Psoas muscle (tissue), 8 donors: ENCODE measurements around the gene SMURF1. TPM values are rescaled to one million over a fixed set of nuclear protein-coding genes. Genes with fewer than 3 reads are reported as not detected.

Experiments
- ATAC-seq, 4 donors: fragments of 200-7000 bp; cut with Tn5 transposase; one replicate each; pipeline ENCODE4 v1.9.1; 2020; ENCODE audit warnings: moderate library complexity in 3 of 4, mild to moderate bottlenecking in 2 of 4
- DNase-seq, 2 donors: peaks; one replicate each; pipeline ENCODE4 v3.0.0-alpha.2; 2020
- H3K27ac ChIP-seq: fragments of 200-600 bp; one replicate; pipeline ENCODE4 v1.8.0; 2022
- H3K27me3 ChIP-seq, 3 donors: fragments of 200-600 bp in 1 of 3; one replicate each; pipeline versions ENCODE4 v1.6.1 to v1.8.0; 2013 to 2022; ENCODE audit warnings: low read length in 2 of 3, mild to moderate bottlenecking in 2 of 3, moderate library complexity in 1 of 3; ENCODE audit not compliant: insufficient read depth in 3 of 3
- H3K36me3 ChIP-seq, 2 donors: fragments of 200-600 bp in 1 of 2; one replicate each; pipeline versions ENCODE4 v1.6.1 to v1.8.0; 2013 to 2022; ENCODE audit warnings: low read depth in 1 of 2, mild to moderate bottlenecking in 1 of 2, moderate library complexity in 1 of 2; ENCODE audit not compliant: insufficient read depth in 1 of 2
- H3K4me1 ChIP-seq: fragments of 200-600 bp; one replicate; pipeline ENCODE4 v1.8.0; 2022
- H3K4me3 ChIP-seq: fragments of 200-600 bp; one replicate; pipeline ENCODE4 v1.8.0; 2022; ENCODE audit warnings: mild to moderate bottlenecking
- H3K9me3 ChIP-seq: fragments of 200-600 bp; one replicate; pipeline ENCODE4 v1.8.0; 2022
- CTCF ChIP-seq: fragments of 200-600 bp; IDR thresholded peaks from one replicate; pipeline ENCODE4 v1.8.0; 2022; ENCODE audit warnings: antibody characterized with exemption
- WGBS, 3 donors: extraction: QIAGEN DNeasy Blood & Tissue Kit; methylation state at CpG; one replicate each; pipeline versions ENCODE4 v1.1.6 to v1.1.7; 2013; 5-methylcytosine and 5-hydroxymethylcytosine counted together
- intact Hi-C, 2 donors: fragments of 100-400 bp; cut with DNase I; formaldehyde crosslinking; loops; one replicate each; pipeline versions ENCODE4 v1.11.0 to v1.14.2; 2022
- polyA plus RNA-seq, 3 donors: library from polyadenylated mRNA; stranded (reverse); fragments of 200-250 nt; gene quantifications; one replicate each; pipeline ENCODE4 v1.2.3, GENCODE V29; 2013
- total RNA-seq, 4 donors: library from RNA; stranded (reverse); fragmentation: NEBNext Ultra II Directional in 2 of 4; extraction: Animal tissue kit (Norgen Biotek cat#: 25700) in 2 of 4; gene quantifications; one replicate each; pipeline versions ENCODE4 v1.2.1 to v1.2.4, GENCODE V29; 2021 to 2023
- donor health status: healthy with polysubstance abuse.
- donor health status: DM: no; HTN: no; CAD: no; lungs with moderate emphysema.
- donor health status: Bipolar disorder and iron deficiency.
- donor health status: healthy.
- donor health status: DM: yes; HTN: yes; CAD: no.
- donor health status: DM: no; HTN: no; CAD: no.
- donor health status: DM: no; HTN: no; CAD: no.
- donor health status: DM: yes; HTN: yes; CAD: no.

Gene SMURF1
- total and polyA plus RNA-seq, 7 donors, result 5.8 to 16.9 (median 10.2) TPM

- 91 to 93% (median 92%) methylated on average over 6 of the region's 6 CpGs for WGBS, 3 donors
- Histone ChIP-seq H3K4me1 (no peaks in the 10 kb centered on the region), H3K36me3 (peaks cover 12 to 100% of the 10 kb centered on the region in 2 donors), H3K4me3 (no peak overlapping the region), H3K9me3 (no peaks in the 10 kb centered on the region), H3K27ac (no peak overlapping the region), H3K27me3 (no peaks in the 10 kb centered on the region)
- no peak for TF ChIP-seq CTCF
- ATAC-seq, result no peak
- no peak for DNase-seq
- intact Hi-C loops, result no loop called here
These were observed 153.6 kb downstream of the SMURF1 start for GRCh38 chr7:98990356-98990755.

DNA sequence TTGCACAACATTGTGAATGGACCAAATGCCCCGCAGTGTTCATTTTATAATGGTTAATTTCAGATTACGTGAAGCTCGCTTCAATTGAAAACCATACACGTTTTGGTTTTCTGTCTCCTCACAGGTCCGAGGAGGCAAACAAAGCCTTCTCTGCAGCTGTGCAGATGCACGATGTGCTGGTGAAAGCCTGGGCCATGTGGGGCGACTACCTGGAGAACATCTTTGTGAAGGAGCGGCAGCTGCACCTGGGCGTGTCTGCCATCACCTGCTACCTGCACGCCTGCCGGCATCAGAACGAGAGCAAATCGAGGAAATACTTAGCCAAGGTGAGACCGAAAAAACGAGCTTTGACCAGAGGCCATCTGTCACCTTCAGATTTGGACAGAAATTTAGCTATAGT, 155.3 kb downstream of the SMURF1 start:
- no peak for DNase-seq
- WGBS, 3 donors, result 95 to 96% (median 96%) methylated on average over 15 of the region's 15 CpGs
- Histone ChIP-seq H3K27me3 (no peaks in the 10 kb centered on the region), H3K9me3 (no peaks in the 10 kb centered on the region), H3K4me3 (no peak overlapping the region), H3K36me3 (peaks cover 14 to 100% of the 10 kb centered on the region in 2 donors), H3K4me1 (no peaks in the 10 kb centered on the region), H3K27ac (no peak overlapping the region)
- no peak for TF ChIP-seq CTCF
- no peak for ATAC-seq
- intact Hi-C loops, result no loop called here

DNA sequence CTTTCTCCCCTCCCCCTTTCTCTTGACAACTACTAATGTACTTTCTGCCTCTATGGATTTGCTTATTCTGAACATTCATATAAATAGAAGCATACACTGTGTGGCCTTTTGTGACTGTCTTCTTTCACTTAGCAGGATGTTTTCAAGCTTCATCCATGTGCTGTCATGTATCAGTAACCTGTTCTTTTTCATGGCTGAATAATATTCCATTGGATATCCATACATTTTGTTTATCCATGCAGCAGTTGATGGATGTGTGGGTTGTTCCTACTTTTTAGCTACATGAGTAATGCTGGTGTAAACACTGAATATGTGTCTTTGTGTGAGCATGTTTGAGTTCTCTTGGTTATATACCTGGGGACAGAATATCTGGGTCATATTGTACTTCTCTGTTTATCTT, 158.0 kb downstream of the SMURF1 start:
- no peak for TF ChIP-seq CTCF
- ATAC-seq (no peak), DNase-seq (no peak)
- Histone ChIP-seq H3K27me3 (no peaks in the 10 kb centered on the region), H3K4me1 (no peaks in the 10 kb centered on the region), H3K9me3 (no peaks in the 10 kb centered on the region), H3K27ac (no peak overlapping the region), H3K4me3 (no peak overlapping the region), H3K36me3 (peaks cover 10 to 100% of the 10 kb centered on the region in 2 donors)
- intact Hi-C loops, result no loop called here

DNA sequence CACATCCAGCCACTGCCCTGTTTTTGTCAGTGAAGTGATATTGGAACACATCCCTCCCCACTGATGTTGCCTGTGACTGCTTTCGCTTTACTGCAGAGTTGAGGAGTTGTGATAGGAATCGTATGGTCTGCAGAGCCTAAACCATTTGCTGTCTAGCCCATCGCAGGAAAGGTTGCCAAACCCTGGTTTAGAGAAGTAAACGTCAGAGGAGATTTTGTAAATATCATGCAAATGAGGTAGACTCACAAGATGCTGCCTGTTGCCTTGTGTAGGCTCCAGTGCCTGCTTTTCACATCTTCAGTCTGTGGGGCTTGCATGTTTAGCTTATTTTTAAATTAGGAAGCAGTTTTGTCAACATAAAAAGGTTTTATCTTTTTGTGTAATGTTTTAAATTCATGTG, 158.5 kb downstream of the SMURF1 start:
- H3K27me3 ChIP-seq, result no peaks in the 10 kb centered on the region
- DNase-seq, result no peak
- no peaks in the 10 kb centered on the region for H3K4me1 ChIP-seq
- intact Hi-C loops, result no loop called here
- H3K4me3 ChIP-seq, result no peak overlapping the region
- TF ChIP-seq CTCF, result no peak
- H3K27ac ChIP-seq, result no peak overlapping the region
- ATAC-seq, result no peak
- WGBS, 3 donors, result 63 to 73% (median 70%) methylated on average over 4 of the region's 4 CpGs
- H3K36me3 ChIP-seq, result peaks cover 10 to 100% of the 10 kb centered on the region in 2 donors
- H3K9me3 ChIP-seq, result no peaks in the 10 kb centered on the region

- DNase-seq, result no peak
- Histone ChIP-seq H3K27ac (no peak overlapping the region), H3K4me3 (no peak overlapping the region), H3K4me1 (no peaks in the 10 kb centered on the region), H3K9me3 (no peaks in the 10 kb centered on the region), H3K27me3 (no peaks in the 10 kb centered on the region), H3K36me3 (peaks cover 13 to 100% of the 10 kb centered on the region in 2 donors)
- intact Hi-C loops, result loop anchor here in 1 of 2 donors (5.0 kb wide), 1 partner anchor 77 kb away; no protein-coding TSS in a partner anchor
- 79 to 84% (median 82%) methylated on average over 11 of the region's 11 CpGs for WGBS, 3 donors
- ATAC-seq, result no peak
- TF ChIP-seq CTCF, result no peak
These were observed 159.8 kb downstream of the SMURF1 start for GRCh38 chr7:98984126-98984525.
